AG04450 (cell line): Measurements from ENCODE around the gene IDH1. TPM values are rescaled to one million over a fixed set of nuclear protein-coding genes. Genes with fewer than 3 reads are reported as not detected.

Experiments used
- CTCF ChIA-PET: fragments of 300-600, 350-600 bp; formaldehyde crosslinking; extraction: SDS; loops from one replicate; lab custom pipeline; 2022; ENCODE audit warnings: antibody characterized with exemption, inconsistent platforms; lab: Charles Lee
- POLR2A ChIA-PET: fragments of 350-600 bp; formaldehyde crosslinking; extraction: SDS; loops from one replicate; lab custom pipeline; 2021; ENCODE audit warnings: antibody characterized with exemption, inconsistent platforms; lab: Yijun Ruan, JAX
- DNase-seq: peaks from one replicate; pipeline ENCODE4 v3.0.0-alpha.2; 2011; ENCODE audit warnings: low read depth, low spot score
- H3K27ac ChIP-seq: one replicate; pipeline ENCODE4 v1.5.1; 2012; ENCODE audit warnings: low read depth, low read length, control low read depth
- H3K27me3 ChIP-seq: one replicate; pipeline ENCODE4 v1.6.0; 2012; ENCODE audit warnings: low read length; ENCODE audit not compliant: control insufficient read depth, insufficient read depth
- H3K4me3 ChIP-seq: 2 replicates; pipeline ENCODE4 v1.5.1; 2011; ENCODE audit warnings: mild to moderate bottlenecking, low read depth, low read length, control low read depth
- H3K9me3 ChIP-seq: 2 replicates; pipeline ENCODE4 v1.5.1; 2012; ENCODE audit warnings: low read length; ENCODE audit not compliant: control insufficient read depth, insufficient read depth
- CTCF ChIP-seq: IDR thresholded peaks from 2 replicates; pipeline ENCODE4 v1.5.1; 2011; ENCODE audit warnings: low read depth, low read length, control low read depth, inconsistent platforms
- polyA plus RNA-seq: library from polyadenylated mRNA; depleted of rRNA; stranded (reverse); fragments of >200 nt; gene quantifications from 2 replicates; pipeline ENCODE4 v1.2.3, GENCODE V29; 2011

Gene IDH1
- polyA plus RNA-seq, 1 experiment: 148 TPM

- DNase-seq: no peak
- ChIA-PET CTCF (interaction anchor here (0.7 to 1.9 kb wide), 3 partner anchors 9 to 70 kb away, joined by 3 to 7 read pairs (median 4); partner anchors contain the start of gene IDH1), POLR2A (interaction anchor here (0.7 kb wide), 1 partner anchor 9 kb away, joined by 12 read pairs; no protein-coding TSS in a partner anchor)
- Histone ChIP-seq H3K27me3 (no peaks in the 10 kb centered on the region), H3K4me3 (no peak overlapping the region), H3K9me3 (no peaks in the 10 kb centered on the region), H3K27ac (no peak overlapping the region)
- no peak for TF ChIP-seq CTCF
Observed at GRCh38 chr2:208245746-208246145, 9.1 kb downstream of the IDH1 start.

GRCh38 chr2:208244422-208244821 lies 10.4 kb downstream of the IDH1 start:
- H3K27me3 ChIP-seq: no peaks in the 10 kb centered on the region
- no peaks in the 10 kb centered on the region for H3K9me3 ChIP-seq
- ChIA-PET CTCF (interaction anchor here (1.9 kb wide), 1 partner anchor 10 kb away, joined by 7 read pairs; the partner anchor contains the start of gene IDH1), POLR2A (no interaction called here)
- H3K4me3 ChIP-seq: no peak overlapping the region
- no peak for DNase-seq
- no peak overlapping the region for H3K27ac ChIP-seq
- no peak for TF ChIP-seq CTCF

GRCh38 chr2:208240619-208241209 lies 14.2 kb downstream of the IDH1 start:
- DNase-seq: no peak
- TF ChIP-seq CTCF: no peak
- Histone ChIP-seq H3K9me3 (no peaks in the 10 kb centered on the region), H3K27ac (no peak overlapping the region), H3K27me3 (no peaks in the 10 kb centered on the region), H3K4me3 (no peak overlapping the region)
- ChIA-PET POLR2A (no interaction called here), CTCF (interaction anchor here (1.1 to 3.4 kb wide), 4 partner anchors 13 to 65 kb away, joined by 3 to 19 read pairs (median 6); partner anchors contain the start of gene IDH1)

- H3K27ac ChIP-seq: no peak overlapping the region
- ChIA-PET CTCF (interaction anchor here (1.1 to 3.4 kb wide), 2 partner anchors 14 to 65 kb away, joined by 4 to 19 read pairs; partner anchors contain the start of gene IDH1), POLR2A (no interaction called here)
- no peaks in the 10 kb centered on the region for H3K9me3 ChIP-seq
- H3K4me3 ChIP-seq: no peak overlapping the region
- no peak for DNase-seq
- no peak for TF ChIP-seq CTCF
- H3K27me3 ChIP-seq: no peaks in the 10 kb centered on the region
Observed at GRCh38 chr2:208239770-208240493, 14.9 kb downstream of the IDH1 start.

- Histone ChIP-seq H3K4me3 (no peak overlapping the region), H3K27me3 (no peaks in the 10 kb centered on the region), H3K9me3 (no peaks in the 10 kb centered on the region), H3K27ac (no peak overlapping the region)
- CTCF ChIA-PET: no interaction called here
- TF ChIP-seq CTCF: no peak
- POLR2A ChIA-PET: no interaction called here
- DNase-seq: no peak
Observed at GRCh38 chr2:208235860-208236259, 19.0 kb downstream of the IDH1 start.
